ENCODE results near the gene GGNBP2. TPM values are rescaled to one million over a fixed set of nuclear protein-coding genes. Genes with fewer than 3 reads are reported as not detected.

The GGNBP2 gene
- total RNA-seq, 1 experiment from 2014 or later = 57.2 TPM

DNA sequence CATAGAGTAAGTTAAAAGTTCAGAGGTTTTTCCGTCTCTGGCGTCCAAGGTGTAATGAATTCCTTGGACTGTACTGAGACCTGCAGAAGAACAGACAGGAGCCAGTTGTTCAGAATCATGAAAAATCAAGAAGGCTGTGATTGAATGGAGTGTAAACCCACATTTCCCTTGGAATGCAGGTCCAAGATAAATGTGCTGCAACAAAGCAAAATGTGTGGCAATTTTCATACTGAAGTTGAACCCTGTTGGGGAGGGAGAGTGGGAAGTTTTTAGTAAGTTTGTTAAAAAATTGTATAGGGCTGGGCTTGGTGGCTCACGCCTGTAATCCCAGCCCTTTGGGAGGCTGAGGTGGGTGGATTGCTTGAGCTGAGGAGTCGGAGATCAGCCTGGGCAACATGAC lies 21.4 kb downstream of the GGNBP2 start:
- ChIA-PET CTCF (no interaction called here), POLR2A (interaction anchor here (0.6 kb wide), 1 partner anchor 28 kb away, joined by 3 read pairs; no protein-coding TSS in a partner anchor)
- intact Hi-C loops (cut with micrococcal nuclease; ENCODE audit: unreplicated experiment) (no loop called here), in situ Hi-C loops (cut with HindIII; ENCODE audit: low pct_unique_long_range_greater_than_20kb, low sequenced_read_pairs) (no loop called here)
- no peak for TF ChIP-seq POLR2AphosphoS5 (IDR thresholded peaks at IDR 0.05; ENCODE audit: low read depth, low read length)
- no peak for TF ChIP-seq TCF7L2 (IDR thresholded peaks at IDR 0.05; ENCODE audit: low read depth, low read length)
- TF ChIP-seq SIN3A (IDR thresholded peaks at IDR 0.05; ENCODE audit: borderline replicate concordance, insufficient read depth, low read depth, low read length) = no peak
- TF ChIP-seq, protein P1, sequence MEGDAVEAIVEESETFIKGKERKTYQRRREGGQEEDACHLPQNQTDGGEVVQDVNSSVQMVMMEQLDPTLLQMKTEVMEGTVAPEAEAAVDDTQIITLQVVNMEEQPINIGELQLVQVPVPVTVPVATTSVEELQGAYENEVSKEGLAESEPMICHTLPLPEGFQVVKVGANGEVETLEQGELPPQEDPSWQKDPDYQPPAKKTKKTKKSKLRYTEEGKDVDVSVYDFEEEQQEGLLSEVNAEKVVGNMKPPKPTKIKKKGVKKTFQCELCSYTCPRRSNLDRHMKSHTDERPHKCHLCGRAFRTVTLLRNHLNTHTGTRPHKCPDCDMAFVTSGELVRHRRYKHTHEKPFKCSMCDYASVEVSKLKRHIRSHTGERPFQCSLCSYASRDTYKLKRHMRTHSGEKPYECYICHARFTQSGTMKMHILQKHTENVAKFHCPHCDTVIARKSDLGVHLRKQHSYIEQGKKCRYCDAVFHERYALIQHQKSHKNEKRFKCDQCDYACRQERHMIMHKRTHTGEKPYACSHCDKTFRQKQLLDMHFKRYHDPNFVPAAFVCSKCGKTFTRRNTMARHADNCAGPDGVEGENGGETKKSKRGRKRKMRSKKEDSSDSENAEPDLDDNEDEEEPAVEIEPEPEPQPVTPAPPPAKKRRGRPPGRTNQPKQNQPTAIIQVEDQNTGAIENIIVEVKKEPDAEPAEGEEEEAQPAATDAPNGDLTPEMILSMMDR (IDR thresholded peaks at IDR 0.05) = no peak
- TF ChIP-seq, protein P2, sequence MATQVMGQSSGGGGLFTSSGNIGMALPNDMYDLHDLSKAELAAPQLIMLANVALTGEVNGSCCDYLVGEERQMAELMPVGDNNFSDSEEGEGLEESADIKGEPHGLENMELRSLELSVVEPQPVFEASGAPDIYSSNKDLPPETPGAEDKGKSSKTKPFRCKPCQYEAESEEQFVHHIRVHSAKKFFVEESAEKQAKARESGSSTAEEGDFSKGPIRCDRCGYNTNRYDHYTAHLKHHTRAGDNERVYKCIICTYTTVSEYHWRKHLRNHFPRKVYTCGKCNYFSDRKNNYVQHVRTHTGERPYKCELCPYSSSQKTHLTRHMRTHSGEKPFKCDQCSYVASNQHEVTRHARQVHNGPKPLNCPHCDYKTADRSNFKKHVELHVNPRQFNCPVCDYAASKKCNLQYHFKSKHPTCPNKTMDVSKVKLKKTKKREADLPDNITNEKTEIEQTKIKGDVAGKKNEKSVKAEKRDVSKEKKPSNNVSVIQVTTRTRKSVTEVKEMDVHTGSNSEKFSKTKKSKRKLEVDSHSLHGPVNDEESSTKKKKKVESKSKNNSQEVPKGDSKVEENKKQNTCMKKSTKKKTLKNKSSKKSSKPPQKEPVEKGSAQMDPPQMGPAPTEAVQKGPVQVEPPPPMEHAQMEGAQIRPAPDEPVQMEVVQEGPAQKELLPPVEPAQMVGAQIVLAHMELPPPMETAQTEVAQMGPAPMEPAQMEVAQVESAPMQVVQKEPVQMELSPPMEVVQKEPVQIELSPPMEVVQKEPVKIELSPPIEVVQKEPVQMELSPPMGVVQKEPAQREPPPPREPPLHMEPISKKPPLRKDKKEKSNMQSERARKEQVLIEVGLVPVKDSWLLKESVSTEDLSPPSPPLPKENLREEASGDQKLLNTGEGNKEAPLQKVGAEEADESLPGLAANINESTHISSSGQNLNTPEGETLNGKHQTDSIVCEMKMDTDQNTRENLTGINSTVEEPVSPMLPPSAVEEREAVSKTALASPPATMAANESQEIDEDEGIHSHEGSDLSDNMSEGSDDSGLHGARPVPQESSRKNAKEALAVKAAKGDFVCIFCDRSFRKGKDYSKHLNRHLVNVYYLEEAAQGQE (IDR thresholded peaks at IDR 0.05; ENCODE audit: insufficient read depth in 1 of 2, low read depth in 2 of 2, low read length in 1 of 2) = no peak
- Histone ChIP-seq H3K36me3 (ENCODE audit: control insufficient read depth, insufficient read depth, low read length) (peaks cover 4% of the 10 kb centered on the region), H3K27me3 (ENCODE audit: control insufficient read depth, insufficient read depth, low read length) (no peaks in the 10 kb centered on the region), H3K4me3 (ENCODE audit: low read depth in 2 of 2, low read length in 2 of 2) (no peak overlapping the region), H3K27ac (ENCODE audit: low read length) (no peak overlapping the region), H3K4me1 (ENCODE audit: control insufficient read depth, insufficient read depth, low read length) (no peaks in the 10 kb centered on the region), H3K9me3 (ENCODE audit: control insufficient read depth, insufficient read depth, low read depth, low read length) (no peaks in the 10 kb centered on the region)
- ATAC-seq (no peak), DNase-seq (ENCODE audit: low read depth, low spot score) (no peak)
- BruUV-seq (replicated peaks) = no TSS peak

DNA sequence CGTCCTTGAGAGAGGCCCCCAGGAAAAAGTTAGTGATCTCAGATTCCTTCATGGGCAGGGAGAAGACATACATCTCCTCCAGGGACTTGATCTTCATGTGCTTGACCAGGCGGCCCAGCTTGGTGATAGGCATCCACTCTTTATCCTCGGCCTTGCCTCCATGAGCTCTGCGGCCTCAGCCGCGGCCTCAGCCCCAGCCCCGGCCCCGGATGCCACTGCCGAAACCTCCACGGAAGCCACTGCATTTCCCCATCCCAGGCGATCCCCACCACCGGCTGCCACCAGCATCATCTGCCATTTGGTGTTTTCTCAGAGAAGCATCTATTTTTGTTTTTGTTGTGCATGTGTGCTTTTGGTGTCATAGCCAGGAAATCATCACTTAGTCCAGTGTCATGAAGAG lies 30.3 kb downstream of the GGNBP2 start:
- Histone ChIP-seq H3K9me3 (ENCODE audit: control insufficient read depth, insufficient read depth, low read depth, low read length) (no peaks in the 10 kb centered on the region), H3K27ac (ENCODE audit: low read length) (no peak overlapping the region), H3K4me1 (ENCODE audit: control insufficient read depth, insufficient read depth, low read length) (no peaks in the 10 kb centered on the region), H3K36me3 (ENCODE audit: control insufficient read depth, insufficient read depth, low read length) (peaks cover 17% of the 10 kb centered on the region), H3K27me3 (ENCODE audit: control insufficient read depth, insufficient read depth, low read length) (no peaks in the 10 kb centered on the region), H3K4me3 (ENCODE audit: low read depth in 2 of 2, low read length in 2 of 2) (no peak overlapping the region)
- BruUV-seq (replicated peaks) = no TSS peak
- DNase-seq (ENCODE audit: low read depth, low spot score) = no peak
- ATAC-seq = no peak
- ChIA-PET POLR2A (no interaction called here), CTCF (no interaction called here)
- intact Hi-C loops (cut with micrococcal nuclease; ENCODE audit: unreplicated experiment) = no loop called here
- in situ Hi-C loops (cut with HindIII; ENCODE audit: low pct_unique_long_range_greater_than_20kb, low sequenced_read_pairs) = no loop called here
- TF ChIP-seq, protein P2 (IDR thresholded peaks at IDR 0.05; ENCODE audit: insufficient read depth in 1 of 2, low read depth in 2 of 2, low read length in 1 of 2) = no peak
- no peak for TF ChIP-seq POLR2AphosphoS5 (IDR thresholded peaks at IDR 0.05; ENCODE audit: low read depth, low read length)
- TF ChIP-seq, protein P1 (IDR thresholded peaks at IDR 0.05) = no peak
- TF ChIP-seq TCF7L2 (IDR thresholded peaks at IDR 0.05; ENCODE audit: low read depth, low read length) = no peak
- no peak for TF ChIP-seq SIN3A (IDR thresholded peaks at IDR 0.05; ENCODE audit: borderline replicate concordance, insufficient read depth, low read depth, low read length)

All from Panc1 (cell line).